ENCODE measurements around the gene FMNL3.

DNA sequence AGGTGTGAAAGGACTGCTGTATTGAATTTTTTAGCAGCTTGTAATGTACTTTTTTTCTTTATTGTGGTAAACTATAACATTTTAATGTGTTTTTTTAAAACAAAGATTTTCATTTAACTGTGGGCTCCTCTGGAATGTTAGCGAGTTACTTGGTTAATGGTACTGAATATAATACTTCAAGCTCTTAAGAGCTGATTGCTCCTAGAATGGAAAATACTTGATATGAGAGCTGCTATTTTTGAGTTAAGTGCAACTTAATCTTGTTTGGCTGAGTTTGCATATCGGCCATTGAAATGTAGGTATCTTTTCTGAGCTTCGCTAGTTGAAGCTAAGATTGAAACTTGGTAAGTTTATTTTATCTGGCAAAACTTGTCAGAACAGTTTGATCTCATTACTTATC lies 41.6 kb upstream of the FMNL3 start:
- TF ChIP-seq CTCF (IDR thresholded peaks at IDR 0.05), result no peak
- no peak for TF ChIP-seq POLR2A (IDR thresholded peaks at IDR 0.05)
